GM19395 (cell line): Measurements from ENCODE around the gene ST6GALNAC1.
"Not testable (repeated sequence)": the region's sequence is repeated elsewhere in the genome, so short reads cannot be mapped to it uniquely, and the experiment has no call there.

ENCODE experiments used
- ATAC-seq: cut with Tn5 transposase; IDR thresholded peaks from one replicate; pipeline ENCODE4 v1.9.1; 2021; ENCODE audit warnings: mild to moderate bottlenecking, moderate library complexity; ENCODE audit not compliant: unreplicated experiment

ST6GALNAC1 gene

DNA sequence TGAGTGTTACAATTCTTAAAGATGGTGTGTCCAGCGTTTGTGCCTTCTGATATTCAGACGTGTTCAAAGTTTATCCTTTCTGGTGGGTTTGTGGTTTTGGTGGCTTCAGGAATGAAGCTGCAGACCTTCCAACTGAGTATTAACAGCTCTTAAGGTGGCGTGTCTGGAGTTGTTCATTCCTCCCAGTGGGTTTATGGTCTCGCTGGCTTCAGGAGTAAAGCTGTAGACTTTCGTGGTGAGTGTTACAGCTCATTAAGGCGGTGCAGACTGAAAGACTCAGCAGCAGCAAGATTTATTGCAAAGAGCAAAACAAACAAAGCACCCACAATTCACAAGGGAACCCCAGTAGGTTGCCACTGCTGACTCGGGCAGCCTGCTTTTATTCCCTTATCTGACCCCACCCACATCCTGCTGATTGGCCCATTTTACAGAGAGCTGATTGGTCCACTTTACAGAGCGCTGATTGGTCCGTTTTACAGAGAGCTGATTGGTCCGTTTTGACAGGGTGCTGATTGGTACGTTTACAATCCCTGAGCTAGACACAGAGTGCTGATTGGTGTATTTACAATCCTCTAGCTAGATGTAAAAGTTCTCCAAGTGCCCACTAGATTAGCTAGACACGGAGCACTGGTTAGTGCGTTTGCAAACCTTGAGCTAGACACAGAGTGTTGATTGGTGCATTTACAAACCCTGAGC lies 29.3 kb downstream of the ST6GALNAC1 start:
- not testable (repeated sequence) for ATAC-seq

DNA sequence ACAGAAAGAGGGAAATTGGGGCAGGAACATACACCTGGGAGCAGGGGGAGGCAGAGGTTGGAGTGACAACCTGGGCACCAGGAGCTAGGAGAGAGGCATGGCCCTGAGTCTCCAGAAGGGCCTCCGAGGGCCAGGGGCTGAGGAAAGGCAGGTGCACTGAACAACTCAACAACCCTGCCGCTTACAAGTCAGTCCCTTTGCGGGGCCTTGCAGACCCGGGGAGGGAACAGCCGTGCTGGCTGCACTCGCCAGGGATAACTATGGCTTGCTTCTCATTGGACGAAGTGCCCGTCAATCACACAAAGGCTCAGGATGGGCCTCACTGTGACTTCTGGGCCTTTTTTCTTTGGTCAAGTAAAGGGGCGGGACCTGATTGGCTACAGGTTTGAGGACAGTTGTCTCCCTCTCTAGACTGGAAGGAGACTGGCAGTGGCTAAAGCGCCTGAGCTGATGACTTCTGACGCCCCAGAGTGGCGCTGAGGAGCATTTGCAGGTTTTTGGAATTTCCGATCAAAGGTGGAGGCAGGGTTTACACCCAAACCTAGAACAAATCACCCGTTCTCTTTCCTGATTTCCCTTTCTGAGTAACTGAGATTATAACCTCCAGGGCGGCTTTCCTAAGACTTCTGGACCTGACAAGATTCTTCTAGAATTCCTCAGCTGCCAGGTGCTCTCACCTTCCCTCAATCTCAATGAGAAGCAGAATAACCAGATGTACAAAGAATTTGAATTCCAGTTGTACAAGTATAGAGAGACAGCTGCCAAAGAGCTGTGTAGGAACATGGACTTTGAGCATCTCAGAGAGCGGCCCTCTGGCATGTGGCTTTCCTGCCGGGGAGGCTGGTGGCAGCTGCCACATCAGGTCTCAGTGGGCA lies 30.3 kb downstream of the ST6GALNAC1 start:
- ATAC-seq = no peak

DNA sequence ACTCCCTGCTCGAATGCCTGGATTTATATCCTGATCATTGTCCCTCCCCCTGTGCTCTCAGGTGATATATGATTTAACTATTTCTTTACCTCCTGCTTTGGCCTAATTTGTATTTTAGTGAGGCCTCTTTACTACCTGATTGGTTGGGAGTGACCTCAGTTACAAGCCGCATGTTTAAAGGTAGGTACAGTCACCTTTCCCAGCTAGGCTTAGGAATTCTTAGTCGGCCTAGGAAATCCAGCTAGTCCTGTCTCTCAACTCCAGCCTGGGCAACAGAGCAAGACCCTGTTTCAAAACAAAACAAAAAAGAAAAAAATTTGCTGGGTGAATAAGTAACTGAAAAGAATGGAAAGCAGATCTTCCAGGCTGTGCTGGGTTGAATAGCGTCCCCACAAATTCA lies 31.1 kb downstream of the ST6GALNAC1 start:
- ATAC-seq = no peak

GRCh38 chr17:76611758-76612157 lies 31.8 kb downstream of the ST6GALNAC1 start:
- no peak for ATAC-seq

GRCh38 chr17:76611080-76611749 lies 32.3 kb downstream of the ST6GALNAC1 start:
- ATAC-seq = not testable (repeated sequence)

DNA sequence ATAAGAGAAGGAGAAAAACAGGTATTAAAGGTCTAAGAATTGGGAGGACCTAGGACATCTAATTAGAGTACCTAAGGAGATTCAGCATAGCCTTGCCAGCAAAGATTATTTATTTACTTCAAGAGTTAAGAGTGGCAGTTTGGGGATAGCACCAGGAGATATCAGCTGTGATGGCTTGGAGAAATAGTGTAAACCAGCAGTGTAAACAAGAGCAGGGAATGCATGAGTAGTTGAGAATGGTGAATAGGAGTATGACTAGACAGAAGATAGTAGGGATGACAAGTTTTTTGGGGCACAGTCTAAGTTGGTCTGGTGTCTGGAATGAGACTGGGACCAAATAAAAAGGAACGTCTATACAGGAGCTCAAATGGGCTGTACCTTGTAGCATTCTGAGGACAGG lies 36.9 kb downstream of the ST6GALNAC1 start:
- not testable (repeated sequence) for ATAC-seq

DNA sequence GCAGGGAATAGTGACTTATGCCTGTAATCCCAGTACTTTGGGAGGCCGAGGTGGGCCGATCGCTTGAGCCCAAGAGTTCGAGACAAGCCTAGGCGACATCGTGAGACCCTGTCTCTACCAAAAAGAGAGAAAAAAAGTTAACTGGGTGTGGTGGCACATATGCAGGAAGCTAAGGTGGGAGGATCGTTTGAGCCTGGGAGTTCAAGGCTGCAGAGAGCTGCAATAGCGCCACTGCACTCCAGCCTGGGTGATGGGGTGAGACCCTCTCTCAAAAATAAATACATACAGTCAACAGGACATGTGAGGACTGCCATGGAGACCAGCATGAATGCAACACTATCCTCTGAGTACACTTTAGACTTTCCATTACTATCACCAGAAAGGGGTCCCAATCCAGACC lies 42.5 kb downstream of the ST6GALNAC1 start:
- ATAC-seq = no peak

DNA sequence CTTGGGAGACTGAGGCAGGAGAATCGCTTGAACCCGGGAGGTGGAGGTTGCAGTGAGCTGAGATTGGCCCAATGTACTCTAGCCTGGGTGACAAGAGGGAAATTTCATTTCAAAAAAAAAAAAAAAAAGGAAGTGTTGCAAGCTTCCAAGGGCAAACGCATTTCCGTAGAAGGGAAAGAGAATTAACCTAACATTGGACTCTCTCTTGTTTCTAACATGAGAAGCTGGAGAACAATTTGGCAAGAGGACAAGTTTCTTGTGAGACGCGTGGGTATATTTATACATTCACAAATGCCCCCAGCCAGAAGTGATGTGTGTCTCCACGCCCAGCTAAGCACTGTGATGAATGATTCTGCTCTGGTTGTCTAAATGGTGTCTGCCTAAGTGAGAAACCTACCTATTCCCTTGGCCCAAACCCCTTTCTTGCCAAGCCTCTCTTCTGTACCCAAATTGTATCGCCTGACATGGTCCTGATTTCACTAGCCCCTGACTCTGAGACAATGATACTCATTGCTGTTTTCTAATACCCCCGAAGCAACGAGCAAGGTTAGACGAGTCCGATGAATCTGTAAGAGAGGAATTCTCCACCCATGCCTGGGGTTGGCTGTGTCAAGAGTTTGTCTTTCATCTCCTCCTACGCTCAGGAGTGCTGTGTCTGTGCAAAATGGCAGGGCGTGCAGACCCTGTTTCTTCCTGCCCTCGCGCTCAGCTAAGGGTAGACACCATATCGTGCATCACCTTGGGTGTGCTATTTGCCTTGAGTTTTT lies 43.7 kb downstream of the ST6GALNAC1 start:
- ATAC-seq = no peak

GRCh38 chr17:76598004-76598439 lies 45.5 kb downstream of the ST6GALNAC1 start:
- no peak for ATAC-seq

GRCh38 chr17:76597156-76598003 lies 46.2 kb downstream of the ST6GALNAC1 start:
- no peak for ATAC-seq

GRCh38 chr17:76594690-76595089 lies 48.9 kb downstream of the ST6GALNAC1 start:
- no peak for ATAC-seq

GRCh38 chr17:76593959-76594358 lies 49.6 kb downstream of the ST6GALNAC1 start:
- ATAC-seq = no peak

- no peak for ATAC-seq
These were observed 50.2 kb downstream of the ST6GALNAC1 start for GRCh38 chr17:76593384-76593826.

DNA sequence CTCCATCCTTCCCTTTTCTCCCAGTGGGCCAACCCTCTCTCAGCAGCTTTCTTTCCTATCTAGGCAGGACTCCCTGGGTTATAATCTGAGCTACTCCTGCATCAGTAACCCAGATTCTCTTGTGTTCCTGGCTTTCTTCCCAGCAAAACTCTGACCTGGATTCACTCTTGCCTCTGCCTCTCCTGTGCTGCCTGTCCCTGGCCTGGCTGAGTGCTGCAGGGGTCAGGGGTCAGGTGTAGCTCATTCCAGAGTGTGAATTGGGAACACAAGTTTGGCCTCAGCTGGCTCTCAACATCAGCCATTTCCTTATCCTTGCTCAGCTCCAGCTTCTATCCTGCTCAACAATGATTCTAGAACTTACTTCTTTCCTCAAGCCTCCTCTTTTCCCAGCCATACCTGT lies 55.4 kb downstream of the ST6GALNAC1 start:
- no peak for ATAC-seq

- ATAC-seq = no peak
These were observed 56.6 kb downstream of the ST6GALNAC1 start for GRCh38 chr17:76586741-76587487.

GRCh38 chr17:76585649-76586593 lies 57.6 kb downstream of the ST6GALNAC1 start, which contains the start of gene ST6GALNAC2:
Gene ST6GALNAC2 (minus strand): TSS chr17:76585860. CDS start chr17:76585808, 52 bp downstream.
- ATAC-seq = no peak

- no peak for ATAC-seq
These were observed 58.4 kb downstream of the ST6GALNAC1 start for GRCh38 chr17:76585033-76585648.
